Pancreas (tissue), 10 donors: Measurements from ENCODE around the gene CDC42BPB. TPM values are rescaled to one million over a fixed set of nuclear protein-coding genes. Genes with fewer than 3 reads are reported as not detected.

Experiments
- ATAC-seq, 4 donors: fragments of 200-7000 bp; cut with Tn5 transposase; one replicate each; pipeline versions ENCODE4 v1.8.0 to v1.9.1; 2020; ENCODE audit warnings: mild to moderate bottlenecking in 4 of 4, moderate library complexity in 4 of 4
- DNase-seq, 6 donors: peaks; one replicate each; pipeline ENCODE4 v3.0.0-alpha.2; 2020
- FAIRE-seq: peaks from 2 replicates; lab custom pipeline; 2012; peaks lifted over from hg19 to GRCh38; lab: Jason Lieb, UNC
- H3K27ac ChIP-seq, 4 donors: fragments of 200-600 bp; sonication (generic); 1 replicate in 3 of 4; 2 replicates in 1 of 4; pipeline versions ENCODE4 v1.5.0 to v1.8.0; 2020
- H3K27me3 ChIP-seq, 4 donors: fragments of 200-600 bp; one replicate each; pipeline ENCODE4 v1.8.0; 2021
- H3K36me3 ChIP-seq, 3 donors: fragments of 200-600 bp; sonication (generic) in 1 of 3; one replicate each; pipeline versions ENCODE4 v1.5.0 to v1.8.0; 2020 to 2021
- H3K4me1 ChIP-seq, 3 donors: fragments of 200-600 bp; one replicate each; pipeline ENCODE4 v1.8.0; 2021
- H3K4me3 ChIP-seq, 4 donors: fragments of 200-600 bp; sonication (generic) in 2 of 4; one replicate each; pipeline versions ENCODE4 v1.5.0 to v1.8.0; 2020 to 2021
- H3K9me3 ChIP-seq, 4 donors: fragments of 200-600 bp; one replicate each; pipeline ENCODE4 v1.8.0; 2021
- CTCF ChIP-seq, 4 donors: fragments of 200-600 bp; sonication (generic) in 3 of 4; IDR thresholded peaks; one replicate each; pipeline versions ENCODE4 v1.5.0 to v1.8.0; 2021; ENCODE audit warnings: antibody characterized with exemption in 4 of 4
- WGBS, 2 donors: extraction: QIAGEN DNeasy Blood & Tissue Kit; methylation state at CpG; one replicate each; pipeline ENCODE4 v1.1.7; 2013; 5-methylcytosine and 5-hydroxymethylcytosine counted together
- intact Hi-C, 3 donors: fragments of 100-400 bp; cut with DNase I; formaldehyde crosslinking; loops; one replicate each; pipeline versions ENCODE4 v1.11.1 to v1.14.2; 2022
- polyA plus RNA-seq, 2 donors: library from polyadenylated mRNA; stranded (reverse); fragments of 200-250 nt; gene quantifications; one replicate each; pipeline ENCODE4 v1.2.3, GENCODE V29; 2013
- total RNA-seq, 6 donors: library from RNA; stranded (reverse); fragmentation: NEBNext Ultra II Directional in 4 of 6; extraction: Animal tissue kit (Norgen Biotek cat#: 25700) in 4 of 6; gene quantifications; one replicate each; pipeline versions ENCODE4 v1.2.1 to v1.2.4, GENCODE V29; 2021 to 2023
- donor health status: healthy with polysubstance abuse.
- donor health status: DM: no; HTN: no; CAD: no; lungs with moderate emphysema.
- donor health status: DM: no; HTN: no; CAD: no.
- donor health status: control.
- donor health status: control.
- donor health status: Bipolar disorder and iron deficiency.
- donor health status: DM: yes; HTN: yes; CAD: no.
- donor health status: DM: no; HTN: no; CAD: no.
- donor health status: DM: no; HTN: no; CAD: no.
- donor health status: DM: yes; HTN: yes; CAD: no.

Gene CDC42BPB
- total and polyA plus RNA-seq, 8 donors = 27.2 to 45.5 (median 32.7) TPM

GRCh38 chr14:103073367-103073875 is 16.1 kb upstream of the CDC42BPB start:
- FAIRE-seq (no peak), ATAC-seq (peak in 3 of 4 donors; percentile 14 to 20 (median 15)), DNase-seq (peak in 3 of 6 donors; percentile 26 to 77 (median 38))
- Histone ChIP-seq H3K27me3 (no peaks in the 10 kb centered on the region), H3K27ac (peak overlapping the region; percentile 13 to 70 (median 54)), H3K9me3 (no peaks in the 10 kb centered on the region), H3K4me1 (peaks cover 0 to 8% (median 0%) of the 10 kb centered on the region in 3 donors), H3K36me3 (no peaks in the 10 kb centered on the region), H3K4me3 (no peak overlapping the region)
- WGBS, 2 donors = 56 to 62% methylated on average over 14 of the region's 14 CpGs
- intact Hi-C loops = no loop called here
- no peak for TF ChIP-seq CTCF (IDR thresholded peaks at IDR 0.05)

- Histone ChIP-seq H3K27ac (peak overlapping the region in 3 of 4 donors; percentile 13 to 70 (median 69)), H3K36me3 (no peaks in the 10 kb centered on the region), H3K4me1 (peaks cover 0 to 8% (median 0%) of the 10 kb centered on the region in 3 donors), H3K4me3 (no peak overlapping the region), H3K27me3 (no peaks in the 10 kb centered on the region), H3K9me3 (no peaks in the 10 kb centered on the region)
- DNase-seq = peak in 3 of 6 donors; percentile 44 to 69 (median 54)
- 58 to 62% methylated on average over 21 of the region's 21 CpGs for WGBS, 2 donors
- TF ChIP-seq CTCF (IDR thresholded peaks at IDR 0.05) = no peak
- intact Hi-C loops = no loop called here
- no peak for FAIRE-seq
- ATAC-seq = peak; percentile 16 to 54 (median 41)
These were observed 15.4 kb upstream of the CDC42BPB start for GRCh38 chr14:103072595-103073366.

GRCh38 chr14:103071544-103072251 is 14.3 kb upstream of the CDC42BPB start:
- TF ChIP-seq CTCF (IDR thresholded peaks at IDR 0.05) = no peak
- intact Hi-C loops = no loop called here
- H3K4me3 ChIP-seq = no peak overlapping the region
- 78 to 81% methylated on average over 32 of the region's 32 CpGs for WGBS, 2 donors
- no peaks in the 10 kb centered on the region for H3K27me3 ChIP-seq
- H3K4me1 ChIP-seq = peaks cover 0 to 8% (median 0%) of the 10 kb centered on the region in 3 donors
- no peaks in the 10 kb centered on the region for H3K36me3 ChIP-seq
- DNase-seq (peak in 1 of 6 donors; percentile 62), ATAC-seq (no peak), FAIRE-seq (no peak)
- no peaks in the 10 kb centered on the region for H3K9me3 ChIP-seq
- H3K27ac ChIP-seq = no peak overlapping the region

GRCh38 chr14:103070971-103071542 is 13.7 kb upstream of the CDC42BPB start:
- no peak for TF ChIP-seq CTCF (IDR thresholded peaks at IDR 0.05)
- Histone ChIP-seq H3K27ac (no peak overlapping the region), H3K4me3 (no peak overlapping the region), H3K9me3 (no peaks in the 10 kb centered on the region), H3K36me3 (no peaks in the 10 kb centered on the region), H3K4me1 (peaks cover 0 to 8% (median 0%) of the 10 kb centered on the region in 3 donors), H3K27me3 (no peaks in the 10 kb centered on the region)
- DNase-seq (peak in 1 of 6 donors; percentile 67), FAIRE-seq (no peak), ATAC-seq (no peak)
- intact Hi-C loops = no loop called here
- WGBS, 2 donors = 80 to 81% methylated on average over 21 of the region's 21 CpGs
